SK-MEL-5 (cell line): ENCODE results near the gene MAP1B. TPM values are rescaled to one million over a fixed set of nuclear protein-coding genes. Genes with fewer than 3 reads are reported as not detected.

ENCODE experiments used
- DNase-seq: peaks from one replicate; pipeline ENCODE4 v3.0.0-alpha.2; 2016; ENCODE audit warnings: low read depth, low spot score
- in situ Hi-C: cut with HindIII; loops from 2 replicates; pipeline ENCODE4 v1.10.0; 2016; ENCODE audit warnings: low sequenced_read_pairs, high pct_unique_total_duplicates, low pct_unique_long_range_greater_than_20kb
- total RNA-seq: library from RNA; depleted of rRNA; stranded (reverse); fragments of >200 nt; shearing (Covaris generic); gene quantifications from 2 replicates; pipeline ENCODE4 v1.2.3, GENCODE V29; 2014

MAP1B gene
- total RNA-seq, 1 experiment from 2014 or later: 3.1 TPM

- in situ Hi-C loops: no loop called here
Observed at GRCh38 chr5:72147569-72147968, 40.3 kb downstream of the MAP1B start.

GRCh38 chr5:72149742-72150141, 42.5 kb downstream of the MAP1B start:
- in situ Hi-C loops: no loop called here
- peak; percentile 28 for DNase-seq

More at GRCh38 chr5:72147569-72147968, 40.3 kb downstream of the MAP1B start:
- no peak for DNase-seq

- in situ Hi-C loops: no loop called here
- DNase-seq: no peak
Observed at GRCh38 chr5:72151169-72151568, 43.9 kb downstream of the MAP1B start.

GRCh38 chr5:72151646-72152045, 44.4 kb downstream of the MAP1B start:
- no peak for DNase-seq
- in situ Hi-C loops: no loop called here

- DNase-seq: no peak
- in situ Hi-C loops: no loop called here
Observed at GRCh38 chr5:72152545-72152944, 45.3 kb downstream of the MAP1B start.

GRCh38 chr5:72153551-72153950, 46.3 kb downstream of the MAP1B start:
- no peak for DNase-seq
- in situ Hi-C loops: no loop called here

- no peak for DNase-seq
- in situ Hi-C loops: no loop called here
Observed at GRCh38 chr5:72154076-72154756, 46.9 kb downstream of the MAP1B start.

GRCh38 chr5:72156946-72157624, 49.8 kb downstream of the MAP1B start:
- DNase-seq: no peak
- in situ Hi-C loops: no loop called here

- in situ Hi-C loops: no loop called here
- DNase-seq: no peak
Observed at GRCh38 chr5:72157625-72157962, 50.3 kb downstream of the MAP1B start.

GRCh38 chr5:72159501-72159911, 52.2 kb downstream of the MAP1B start:
- in situ Hi-C loops: no loop called here
- DNase-seq: no peak

GRCh38 chr5:72160329-72160728, 53.1 kb downstream of the MAP1B start:
- DNase-seq: no peak
- in situ Hi-C loops: no loop called here

- in situ Hi-C loops: no loop called here
- DNase-seq: no peak
Observed at GRCh38 chr5:72160959-72161358, 53.7 kb downstream of the MAP1B start.

- DNase-seq: no peak
- in situ Hi-C loops: no loop called here
Observed at GRCh38 chr5:72161951-72162350, 54.7 kb downstream of the MAP1B start.

- in situ Hi-C loops: no loop called here
- DNase-seq: no peak
Observed at GRCh38 chr5:72163349-72163983, 56.2 kb downstream of the MAP1B start.

GRCh38 chr5:72166070-72166979, 59.0 kb downstream of the MAP1B start:
- in situ Hi-C loops: no loop called here
- peak; percentile 84 for DNase-seq

GRCh38 chr5:72167257-72167656, 60.0 kb downstream of the MAP1B start:
- in situ Hi-C loops: no loop called here
- no peak for DNase-seq

GRCh38 chr5:72167804-72168203, 60.5 kb downstream of the MAP1B start:
- no peak for DNase-seq
- in situ Hi-C loops: no loop called here

- in situ Hi-C loops: no loop called here
- no peak for DNase-seq
Observed at GRCh38 chr5:72170101-72170500, 62.8 kb downstream of the MAP1B start.
